Measurements from ENCODE around the gene TNRC18. TPM values are rescaled to one million over a fixed set of nuclear protein-coding genes. Genes with fewer than 3 reads are reported as not detected.

TNRC18 gene
- total and polyA plus RNA-seq, 2 of the 8 experiments (the other 6 are each of a cell fraction or from before 2014, with no cell fraction given): 1.7 to 8.6 TPM

- TF ChIP-seq, protein P1, sequence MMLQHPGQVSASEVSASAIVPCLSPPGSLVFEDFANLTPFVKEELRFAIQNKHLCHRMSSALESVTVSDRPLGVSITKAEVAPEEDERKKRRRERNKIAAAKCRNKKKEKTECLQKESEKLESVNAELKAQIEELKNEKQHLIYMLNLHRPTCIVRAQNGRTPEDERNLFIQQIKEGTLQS (IDR thresholded peaks at IDR 0.05; ENCODE audit: insufficient read depth, low read depth, low read length): no peak
Measured at GRCh38 chr7:5445981-5446594, 22.5 kb upstream of the TNRC18 start (continued).
